T-helper 17 cell (primary cell): Measurements from ENCODE around the gene GPC6. TPM values are rescaled to one million over a fixed set of nuclear protein-coding genes. Genes with fewer than 3 reads are reported as not detected.

Experiments
- ATAC-seq: fragments of 150-1000 bp; cut with Tn5 transposase; 2 replicates; pipeline ENCODE4 v1.10.0; 2021; ENCODE audit warnings: mild to moderate bottlenecking, moderate library complexity
- DNase-seq, 3 donors: peaks; one replicate each; pipeline versions ENCODE4 v3.0.0 to v3.0.0-alpha.2; 2020 to 2021
- H3K9me3 ChIP-seq: one replicate; pipeline ENCODE4 v1.7.0; 2013; ENCODE audit warnings: low read length, mild to moderate bottlenecking; ENCODE audit not compliant: control insufficient read depth, poor library complexity, severe bottlenecking
- H3K27ac Mint-ChIP-seq: one replicate; pipeline ENCODE4 v1.8.0; 2022; ENCODE audit warnings: mild to moderate bottlenecking, moderate library complexity, mixed read lengths
- H3K27me3 Mint-ChIP-seq: one replicate; pipeline ENCODE4 v1.8.0; 2022; ENCODE audit warnings: mixed read lengths
- H3K36me3 Mint-ChIP-seq: one replicate; pipeline ENCODE4 v1.8.0; 2022; ENCODE audit warnings: low read depth, mixed read lengths
- H3K4me1 Mint-ChIP-seq: one replicate; pipeline ENCODE4 v1.8.0; 2022; ENCODE audit warnings: mild to moderate bottlenecking, mixed read lengths
- H3K4me3 Mint-ChIP-seq: one replicate; pipeline ENCODE4 v1.8.0; 2022; ENCODE audit warnings: mild to moderate bottlenecking, moderate library complexity, mixed read lengths
- total RNA-seq, 4 donors: library from RNA in 2 of 4; stranded (reverse) in 2 of 4; gene quantifications; one replicate each; pipeline ENCODE4 v1.2.3 and lab custom pipeline; 2022 to 2026

The GPC6 gene
- total RNA-seq, 2 donors from 2014 or later = not detected

GRCh38 chr13:94384231-94384905 is 1157.8 kb downstream of the GPC6 start:
- Mint-ChIP-seq H3K36me3 (peaks cover 2% of the 10 kb centered on the region), H3K27me3 (peaks cover 45% of the 10 kb centered on the region), H3K27ac (no peak overlapping the region), H3K4me1 (no peaks in the 10 kb centered on the region), H3K4me3 (no peak overlapping the region)
- H3K9me3 ChIP-seq = no peaks in the 10 kb centered on the region
- no peak for ATAC-seq
- no peak for DNase-seq

GRCh38 chr13:94387047-94387446 is 1160.4 kb downstream of the GPC6 start:
- Mint-ChIP-seq H3K4me3 (no peak overlapping the region), H3K27ac (no peak overlapping the region), H3K4me1 (no peaks in the 10 kb centered on the region)

GRCh38 chr13:94389604-94390351 is 1163.2 kb downstream of the GPC6 start:
- Mint-ChIP-seq H3K36me3 (no peaks in the 10 kb centered on the region), H3K27me3 (peaks cover 36% of the 10 kb centered on the region), H3K4me3 (no peak overlapping the region), H3K27ac (no peak overlapping the region), H3K4me1 (no peaks in the 10 kb centered on the region)
- ATAC-seq = no peak
- H3K9me3 ChIP-seq = no peaks in the 10 kb centered on the region
- no peak for DNase-seq

More at GRCh38 chr13:94387047-94387446, 1160.4 kb downstream of the GPC6 start:
- H3K27me3 Mint-ChIP-seq = peaks cover 41% of the 10 kb centered on the region
- ATAC-seq = no peak
- H3K9me3 ChIP-seq = no peaks in the 10 kb centered on the region
- no peak for DNase-seq
- no peaks in the 10 kb centered on the region for H3K36me3 Mint-ChIP-seq

- H3K9me3 ChIP-seq = no peaks in the 10 kb centered on the region
- DNase-seq (no peak), ATAC-seq (no peak)
- no peak overlapping the region for H3K27ac Mint-ChIP-seq
- H3K27me3 Mint-ChIP-seq = peaks cover 44% of the 10 kb centered on the region
- H3K4me1 Mint-ChIP-seq = no peaks in the 10 kb centered on the region
- H3K36me3 Mint-ChIP-seq = no peaks in the 10 kb centered on the region
- no peak overlapping the region for H3K4me3 Mint-ChIP-seq
Observed at GRCh38 chr13:94390881-94391280, 1164.3 kb downstream of the GPC6 start.

- no peaks in the 10 kb centered on the region for H3K9me3 ChIP-seq
- ATAC-seq (no peak), DNase-seq (no peak)
- H3K36me3 Mint-ChIP-seq = no peaks in the 10 kb centered on the region
- H3K27me3 Mint-ChIP-seq = peaks cover 51% of the 10 kb centered on the region
- H3K4me1 Mint-ChIP-seq = no peaks in the 10 kb centered on the region
- H3K4me3 Mint-ChIP-seq = no peak overlapping the region
- H3K27ac Mint-ChIP-seq = no peak overlapping the region
Observed at GRCh38 chr13:94394723-94395122, 1168.1 kb downstream of the GPC6 start.

- H3K27me3 Mint-ChIP-seq = peaks cover 46% of the 10 kb centered on the region
- H3K27ac Mint-ChIP-seq = no peak overlapping the region
Observed at GRCh38 chr13:94395860-94396259, 1169.3 kb downstream of the GPC6 start.

GRCh38 chr13:94399812-94400211 is 1173.2 kb downstream of the GPC6 start:
- no peak for ATAC-seq
- H3K9me3 ChIP-seq = no peaks in the 10 kb centered on the region
- Mint-ChIP-seq H3K4me3 (no peak overlapping the region), H3K27me3 (peaks cover 27% of the 10 kb centered on the region), H3K27ac (no peak overlapping the region), H3K36me3 (no peaks in the 10 kb centered on the region), H3K4me1 (no peaks in the 10 kb centered on the region)
- DNase-seq = no peak

More at GRCh38 chr13:94395860-94396259, 1169.3 kb downstream of the GPC6 start:
- ATAC-seq = no peak
- Mint-ChIP-seq H3K4me1 (no peaks in the 10 kb centered on the region), H3K4me3 (no peak overlapping the region), H3K36me3 (no peaks in the 10 kb centered on the region)
- DNase-seq = no peak
- no peaks in the 10 kb centered on the region for H3K9me3 ChIP-seq

GRCh38 chr13:94400874-94401273 is 1174.3 kb downstream of the GPC6 start:
- ATAC-seq = no peak
- H3K36me3 Mint-ChIP-seq = no peaks in the 10 kb centered on the region
- no peak overlapping the region for H3K4me3 Mint-ChIP-seq
- no peaks in the 10 kb centered on the region for H3K4me1 Mint-ChIP-seq
- no peaks in the 10 kb centered on the region for H3K9me3 ChIP-seq
- DNase-seq = no peak
- no peak overlapping the region for H3K27ac Mint-ChIP-seq
- H3K27me3 Mint-ChIP-seq = peaks cover 19% of the 10 kb centered on the region

GRCh38 chr13:94408314-94409036 is 1181.9 kb downstream of the GPC6 start:
- ATAC-seq = no peak
- H3K27ac Mint-ChIP-seq = no peak overlapping the region
- H3K27me3 Mint-ChIP-seq = peaks cover 29% of the 10 kb centered on the region
- DNase-seq = no peak
- H3K36me3 Mint-ChIP-seq = peaks cover 2% of the 10 kb centered on the region
- no peaks in the 10 kb centered on the region for H3K9me3 ChIP-seq
- no peak overlapping the region for H3K4me3 Mint-ChIP-seq
- H3K4me1 Mint-ChIP-seq = no peaks in the 10 kb centered on the region

GRCh38 chr13:94411747-94412146 is 1185.1 kb downstream of the GPC6 start:
- H3K4me3 Mint-ChIP-seq = no peak overlapping the region
- H3K27me3 Mint-ChIP-seq = peaks cover 51% of the 10 kb centered on the region
- H3K36me3 Mint-ChIP-seq = peaks cover 2% of the 10 kb centered on the region
- no peak for ATAC-seq
- H3K27ac Mint-ChIP-seq = no peak overlapping the region
- H3K9me3 ChIP-seq = no peaks in the 10 kb centered on the region
- no peak for DNase-seq
- H3K4me1 Mint-ChIP-seq = no peaks in the 10 kb centered on the region

- no peak overlapping the region for H3K27ac Mint-ChIP-seq
- ATAC-seq (no peak), DNase-seq (no peak)
- H3K36me3 Mint-ChIP-seq = peaks cover 2% of the 10 kb centered on the region
- H3K4me3 Mint-ChIP-seq = no peak overlapping the region
- H3K9me3 ChIP-seq = no peaks in the 10 kb centered on the region
- no peaks in the 10 kb centered on the region for H3K4me1 Mint-ChIP-seq
- H3K27me3 Mint-ChIP-seq = peaks cover 51% of the 10 kb centered on the region
Observed at GRCh38 chr13:94412870-94413597, 1186.4 kb downstream of the GPC6 start.

- no peak for DNase-seq
- H3K9me3 ChIP-seq = no peaks in the 10 kb centered on the region
- no peak for ATAC-seq
- Mint-ChIP-seq H3K27ac (no peak overlapping the region), H3K27me3 (peaks cover 51% of the 10 kb centered on the region), H3K4me1 (no peaks in the 10 kb centered on the region), H3K36me3 (peaks cover 2% of the 10 kb centered on the region), H3K4me3 (no peak overlapping the region)
Observed at GRCh38 chr13:94413598-94413944, 1187.0 kb downstream of the GPC6 start.

- Mint-ChIP-seq H3K27ac (no peak overlapping the region), H3K4me3 (no peak overlapping the region), H3K4me1 (peaks cover 2% of the 10 kb centered on the region), H3K36me3 (peaks cover 2% of the 10 kb centered on the region), H3K27me3 (peaks cover 51% of the 10 kb centered on the region)
- ATAC-seq (no peak), DNase-seq (no peak)
- H3K9me3 ChIP-seq = no peaks in the 10 kb centered on the region
Observed at GRCh38 chr13:94414141-94414540, 1187.5 kb downstream of the GPC6 start.
